ENCODE measurements around the gene FHIT.

The FHIT gene

DNA sequence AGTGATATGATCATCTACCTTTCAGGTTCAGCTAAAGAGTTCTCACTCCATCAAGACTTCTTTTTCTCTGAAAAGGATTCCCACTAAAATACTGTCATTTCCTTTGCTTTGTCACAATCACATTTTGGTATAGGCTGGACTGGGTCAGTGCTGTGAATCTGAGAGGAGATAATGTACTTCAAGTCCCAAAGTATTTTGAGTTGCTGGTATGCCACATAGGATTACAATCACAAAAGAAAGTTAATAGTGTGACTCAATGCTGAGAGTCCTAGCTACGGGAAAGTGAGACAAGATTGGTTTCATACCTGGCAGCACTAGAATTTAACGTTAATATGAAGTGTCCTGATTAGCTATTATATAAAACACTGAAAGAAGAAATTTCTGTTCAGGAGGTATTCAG, 1073.5 kb downstream of the FHIT start:
- no peak for DNase-seq (ENCODE audit: low read depth in 2 of 2)

DNA sequence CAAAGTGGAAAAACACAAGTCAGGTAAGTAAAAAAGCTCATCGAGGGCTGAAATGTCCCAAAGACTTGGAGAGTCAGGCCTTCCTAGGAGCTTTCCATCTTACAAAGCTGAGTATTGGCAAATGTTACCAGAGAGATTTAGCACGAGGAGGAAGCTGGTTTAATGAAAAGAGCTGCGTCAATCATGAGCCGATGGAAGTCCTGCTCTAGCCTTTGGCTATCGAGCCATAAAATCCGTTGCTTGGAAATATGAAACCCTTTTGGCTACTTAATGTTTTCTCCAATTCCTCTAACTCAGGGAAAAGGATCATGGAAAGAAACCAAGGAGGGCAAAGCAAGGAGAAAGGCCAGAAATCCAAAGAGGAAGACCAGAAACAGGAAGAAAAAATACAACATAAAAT, 1074.6 kb downstream of the FHIT start:
- DNase-seq (ENCODE audit: low read depth in 2 of 2) = no peak

DNA sequence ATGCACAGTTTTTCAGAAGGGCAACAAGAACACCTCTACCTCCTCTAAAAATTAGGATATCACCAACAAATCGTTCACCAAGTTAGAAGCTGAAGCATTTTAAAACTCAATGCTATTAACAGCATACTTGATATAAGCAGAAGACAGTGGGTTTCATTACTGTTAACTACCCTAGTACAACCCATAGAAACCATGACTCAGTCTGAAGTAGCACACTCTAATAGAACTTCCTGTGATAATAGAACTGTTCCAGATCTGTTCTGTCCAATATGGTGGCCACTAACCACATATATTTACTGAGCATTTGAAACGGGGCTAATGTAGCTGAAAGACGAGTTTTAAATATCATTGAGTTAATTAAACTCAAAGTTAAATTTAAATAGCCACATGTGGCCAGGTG, 1075.6 kb downstream of the FHIT start:
- DNase-seq (ENCODE audit: low read depth in 2 of 2) = no peak

DNA sequence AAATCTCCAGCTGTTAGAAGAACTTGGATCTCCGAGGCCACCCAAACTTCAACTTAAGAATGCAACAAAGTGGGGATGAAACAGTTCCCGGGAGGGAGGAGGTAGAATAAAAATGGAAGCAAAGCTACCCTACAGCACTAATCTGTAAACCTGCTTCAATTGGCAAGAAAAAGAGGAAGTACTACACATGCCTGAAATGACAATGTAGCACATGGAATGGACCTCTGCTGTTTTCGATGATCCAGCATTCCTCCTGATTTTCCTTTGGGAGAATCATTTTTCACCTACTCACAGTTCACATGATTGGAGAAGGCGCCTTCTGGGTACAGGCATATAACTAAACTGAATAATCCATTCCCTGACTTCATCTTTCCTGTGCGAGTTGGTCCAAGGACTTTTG, 1081.5 kb downstream of the FHIT start:
- DNase-seq (ENCODE audit: low read depth in 2 of 2) = no peak

DNA sequence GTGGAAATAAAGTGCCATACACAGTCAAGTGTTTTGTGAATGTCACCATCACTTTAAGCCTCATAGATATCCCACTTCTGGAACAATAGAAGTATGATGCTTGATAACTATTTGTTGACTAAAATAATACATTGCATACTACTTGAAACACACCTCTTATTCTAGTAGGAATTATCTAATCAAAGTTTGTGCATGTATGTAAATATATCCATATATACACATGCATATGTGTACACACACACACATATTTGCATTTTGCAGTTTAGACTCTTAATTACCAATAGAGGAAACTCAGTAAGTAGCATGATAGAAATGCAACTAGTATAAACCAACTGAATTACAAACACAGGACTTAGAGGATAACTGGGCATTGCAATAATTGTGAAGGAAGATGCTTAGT, 1084.1 kb downstream of the FHIT start:
- no peak for DNase-seq (ENCODE audit: low read depth in 2 of 2)

DNA sequence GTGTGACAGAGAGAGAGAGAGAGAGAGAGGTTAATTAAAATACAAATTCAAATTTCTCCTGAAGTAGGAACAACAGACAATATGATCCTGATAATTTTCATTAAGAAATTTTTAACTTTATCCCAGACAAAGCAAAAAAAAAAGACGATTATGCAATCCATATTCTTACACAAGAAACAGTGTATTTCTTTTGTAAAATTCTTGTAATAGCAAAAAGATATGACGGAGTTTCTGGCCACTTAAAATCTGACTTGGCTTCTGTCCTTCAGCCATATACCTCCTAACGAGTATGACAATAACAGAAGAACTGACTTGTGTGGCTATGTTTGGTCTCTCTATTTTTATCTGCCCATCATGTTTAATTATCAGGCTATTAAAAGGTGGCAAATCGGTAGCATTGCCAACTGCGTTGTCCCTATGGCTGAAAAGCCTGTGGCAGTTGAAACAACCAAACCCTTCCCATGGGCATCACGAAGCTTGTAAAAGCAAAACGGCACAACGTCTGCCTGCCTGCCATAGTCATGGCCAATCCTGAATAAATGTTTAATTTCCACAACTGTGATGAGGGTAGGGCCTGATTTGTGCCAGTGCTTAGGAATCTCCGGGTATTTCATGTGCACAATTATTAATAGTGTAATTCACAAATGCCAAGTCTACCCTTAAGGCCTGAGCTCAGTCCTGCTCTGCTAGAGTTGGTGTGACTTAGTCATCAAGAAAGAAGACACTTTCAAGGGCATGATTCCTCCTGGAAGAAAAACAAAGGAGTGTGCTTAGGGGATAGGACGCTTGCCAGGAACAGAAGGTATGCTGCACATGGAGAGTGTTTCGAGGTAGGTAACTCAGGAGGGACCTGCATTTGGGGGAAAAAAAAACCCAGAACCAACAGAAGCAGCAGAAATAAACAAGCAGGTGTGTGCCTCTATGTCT, 1090.2 kb downstream of the FHIT start:
- DNase-seq (ENCODE audit: low read depth in 2 of 2) = no peak

DNA sequence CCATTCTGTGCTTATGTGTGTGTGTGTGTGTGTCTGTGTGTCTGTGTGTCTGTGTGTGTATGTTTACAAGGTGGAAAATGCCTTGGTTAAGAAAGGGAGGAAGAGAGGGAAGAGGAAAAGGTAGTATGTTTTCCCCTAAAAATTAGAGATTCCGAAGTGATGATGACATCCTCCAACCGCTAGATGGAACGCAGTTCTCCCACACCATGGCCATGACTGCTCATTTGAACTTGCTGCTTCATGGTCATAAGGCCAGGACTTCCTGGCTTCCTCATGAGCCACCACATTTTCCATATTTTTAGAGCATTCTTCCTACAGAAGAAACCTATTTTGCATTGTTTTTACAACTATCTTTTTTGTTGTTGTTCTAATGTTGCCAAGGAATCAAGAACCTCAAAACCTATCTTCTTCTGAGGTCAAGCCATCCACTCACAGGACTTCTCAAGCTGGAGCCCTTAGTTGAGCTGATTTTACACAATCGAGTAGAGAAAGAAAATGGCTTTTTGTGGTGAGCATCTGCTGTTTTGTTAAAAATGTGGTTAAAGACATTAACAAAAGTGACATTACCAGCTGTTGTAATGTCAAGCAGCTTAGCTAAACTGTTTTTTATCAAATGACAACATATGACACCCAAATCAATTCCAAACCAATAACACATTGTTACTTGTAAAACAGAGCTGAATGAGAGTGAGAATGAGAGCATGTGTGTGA, 1091.0 kb downstream of the FHIT start:
- DNase-seq (ENCODE audit: low read depth in 2 of 2) = no peak

DNA sequence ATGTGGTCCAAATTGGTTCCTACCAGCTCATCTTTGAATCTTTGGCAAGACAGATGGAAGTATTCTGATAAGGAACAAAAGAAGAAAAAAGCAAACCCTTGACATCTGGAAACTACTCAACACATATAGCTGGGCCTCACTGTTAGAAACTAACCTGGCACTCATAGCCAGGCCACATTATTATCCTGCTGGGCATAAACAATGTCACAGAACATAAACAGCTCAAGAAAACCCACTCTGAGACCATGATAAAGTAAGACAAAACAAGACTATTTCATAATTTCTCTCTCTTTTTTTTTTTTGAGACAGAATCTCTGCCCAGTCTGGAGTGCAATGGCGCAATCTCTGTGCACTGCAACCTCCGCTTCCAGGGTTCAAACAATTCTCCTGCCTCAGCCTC, 1093.2 kb downstream of the FHIT start:
- DNase-seq (ENCODE audit: low read depth in 2 of 2) = no peak

DNA sequence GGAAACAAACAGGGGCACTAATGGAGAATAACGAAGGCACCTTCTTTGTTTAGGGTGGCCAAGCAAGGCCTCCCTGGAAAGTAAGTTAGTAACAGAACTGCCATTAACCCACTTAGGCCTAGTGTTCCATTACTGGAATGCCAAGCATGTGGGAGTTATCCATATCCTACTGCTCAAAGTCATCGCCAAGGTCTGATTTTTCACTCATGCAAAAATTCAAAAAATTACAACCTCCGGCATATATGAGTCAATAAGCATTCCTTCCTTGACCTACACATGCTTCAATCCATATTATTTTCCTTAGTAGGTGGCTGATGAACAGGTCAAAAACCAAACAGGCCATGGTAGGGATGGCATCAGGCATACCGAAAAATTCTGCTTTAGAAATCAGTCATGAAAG, 1097.2 kb downstream of the FHIT start:
- DNase-seq (ENCODE audit: low read depth in 2 of 2) = no peak

DNA sequence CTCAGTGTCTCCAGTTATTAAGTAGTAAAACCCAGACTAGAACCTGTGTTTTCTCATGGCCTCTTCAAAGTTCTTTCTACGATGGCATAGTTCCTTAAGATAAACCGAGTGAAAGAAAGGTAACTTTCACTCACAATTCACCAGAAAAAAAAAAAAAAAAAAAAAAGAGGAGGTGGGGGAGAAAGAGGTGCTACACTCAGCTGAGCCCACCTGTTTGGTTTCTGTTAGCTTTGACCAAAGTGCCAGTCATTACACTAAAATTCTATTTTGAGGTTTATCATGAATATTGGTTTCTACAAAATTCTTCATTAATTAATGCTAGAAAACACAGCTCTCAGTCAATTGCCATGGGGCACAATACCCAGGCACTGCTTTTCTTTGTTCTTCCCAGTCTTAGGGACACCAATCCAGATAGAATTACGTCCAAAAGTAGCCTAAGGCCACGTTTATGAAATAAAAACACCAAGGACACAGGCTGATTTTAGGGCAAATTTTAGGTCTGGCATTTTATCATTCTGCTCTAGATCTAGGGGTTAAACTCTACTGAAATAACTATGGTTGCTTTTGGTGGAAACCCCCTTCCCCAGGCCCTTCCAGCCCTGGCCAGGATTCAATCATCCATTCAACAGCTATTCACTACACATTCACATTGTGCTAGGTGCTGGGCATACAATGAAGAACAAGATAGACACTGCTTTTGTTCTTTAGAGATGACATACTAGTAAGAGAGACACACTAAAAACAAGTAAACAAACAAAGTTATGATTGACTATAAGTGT, 1097.8 kb downstream of the FHIT start:
- no peak for DNase-seq (ENCODE audit: low read depth in 2 of 2)

DNA sequence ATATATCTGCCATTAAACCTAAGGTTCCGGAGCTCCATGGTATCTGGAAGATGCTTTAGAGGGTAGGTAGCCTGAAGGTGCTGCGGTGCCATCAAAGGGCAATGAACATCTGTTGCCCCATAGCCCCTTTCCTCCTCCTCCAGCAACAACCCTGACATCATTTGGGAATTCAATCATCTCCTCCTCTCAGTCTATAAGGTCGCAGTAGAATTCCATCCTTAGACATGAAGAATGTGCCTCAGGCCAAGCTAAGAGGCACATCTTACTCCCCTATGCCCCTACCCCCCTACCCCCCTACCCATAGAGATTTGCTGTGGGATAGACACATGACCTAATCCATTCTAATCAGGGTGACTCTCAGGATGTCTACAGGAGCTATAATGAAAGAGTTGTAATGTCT, 1101.8 kb downstream of the FHIT start:
- no peak for DNase-seq (ENCODE audit: low read depth in 2 of 2)

DNA sequence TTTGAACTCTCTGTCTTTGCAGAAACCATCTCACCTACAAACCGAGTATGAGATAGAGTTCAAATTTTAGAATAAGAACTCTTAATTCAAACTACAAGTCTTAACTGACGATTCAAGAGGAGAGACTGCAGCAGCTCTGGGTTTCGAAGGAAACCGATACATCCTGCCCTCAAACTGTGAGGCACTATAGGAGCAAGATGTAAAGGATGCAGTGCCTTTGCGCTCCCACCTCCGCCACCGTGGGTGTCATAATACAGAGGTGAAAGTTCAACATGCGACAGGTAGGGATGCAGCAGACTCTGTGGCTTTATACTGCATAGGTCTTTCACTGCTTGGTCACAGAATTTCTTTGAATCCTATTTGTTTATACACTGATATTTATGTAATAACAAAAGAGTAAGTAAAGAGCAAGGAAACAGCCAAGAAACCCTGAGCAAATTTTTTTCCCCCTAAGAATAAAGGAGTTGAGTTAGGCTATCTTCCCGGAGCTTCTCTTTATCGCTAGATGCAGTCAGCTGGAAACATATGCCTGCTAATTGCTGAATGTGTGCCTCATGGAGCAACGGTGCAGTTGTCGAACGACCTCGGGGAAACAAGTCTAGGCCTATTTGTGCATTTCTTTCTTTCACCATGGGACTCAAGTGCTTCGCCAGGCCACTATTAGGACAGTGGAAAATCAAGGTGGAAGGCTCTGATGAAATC, 1103.9 kb downstream of the FHIT start:
- no peak for DNase-seq (ENCODE audit: low read depth in 2 of 2)

DNA sequence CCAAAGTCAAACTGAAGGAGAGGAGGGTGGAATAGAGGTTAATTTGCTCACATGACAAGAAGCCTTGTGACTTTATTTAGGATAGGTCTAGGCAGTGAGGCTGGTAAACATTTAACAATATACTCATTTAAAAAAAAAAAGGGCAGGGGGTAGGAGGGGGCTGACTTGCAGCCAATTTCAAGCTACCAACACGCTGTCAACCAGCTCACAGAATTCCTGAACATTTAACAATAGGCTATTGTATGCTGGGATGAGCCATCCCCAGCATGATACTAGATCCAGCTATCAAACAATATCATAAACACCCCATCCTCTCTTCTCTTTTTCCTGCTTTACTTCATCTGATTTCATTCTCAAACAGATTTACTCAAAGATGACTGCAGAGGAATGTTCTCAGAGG, 1105.1 kb downstream of the FHIT start:
- no peak for DNase-seq (ENCODE audit: low read depth in 2 of 2)

DNA sequence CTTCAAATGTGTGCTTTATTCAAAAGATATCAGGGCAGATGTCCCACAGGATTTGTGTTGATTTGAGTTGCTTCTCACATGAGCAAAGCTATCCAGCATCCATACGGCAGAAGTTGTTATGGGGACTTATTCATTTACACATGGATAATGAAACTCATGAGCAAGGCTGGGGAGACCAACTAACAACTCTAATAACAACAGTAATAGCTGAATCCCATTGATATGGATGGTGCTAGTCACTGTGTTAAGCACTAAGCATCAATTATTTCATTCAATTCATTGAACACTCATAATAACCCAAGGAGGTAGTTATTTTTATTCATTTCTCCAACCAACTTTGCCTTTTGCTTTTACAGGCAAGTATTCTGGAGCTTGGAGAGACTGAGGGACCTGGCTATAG, 1107.2 kb downstream of the FHIT start:
- DNase-seq (ENCODE audit: low read depth in 2 of 2) = no peak

DNA sequence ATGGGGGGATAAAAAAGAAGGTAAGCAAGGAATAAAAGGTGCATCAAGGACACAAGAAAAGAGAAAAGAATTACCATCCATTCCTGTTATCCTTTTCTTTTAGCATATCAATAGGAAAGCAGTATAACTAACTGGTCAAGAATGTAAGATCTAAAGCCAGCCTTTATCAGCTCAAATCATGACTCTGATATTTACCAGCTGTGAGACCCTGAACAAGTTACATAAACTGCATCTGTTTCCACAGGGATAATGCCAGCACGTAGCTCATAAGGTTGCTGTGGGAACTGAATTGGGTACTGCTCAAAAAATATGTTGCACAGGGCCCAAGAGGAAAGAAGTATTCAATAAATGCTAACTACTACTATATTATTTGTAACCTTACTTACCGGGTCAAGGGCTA, 1109.2 kb downstream of the FHIT start:
- DNase-seq (ENCODE audit: low read depth in 2 of 2) = no peak

DNA sequence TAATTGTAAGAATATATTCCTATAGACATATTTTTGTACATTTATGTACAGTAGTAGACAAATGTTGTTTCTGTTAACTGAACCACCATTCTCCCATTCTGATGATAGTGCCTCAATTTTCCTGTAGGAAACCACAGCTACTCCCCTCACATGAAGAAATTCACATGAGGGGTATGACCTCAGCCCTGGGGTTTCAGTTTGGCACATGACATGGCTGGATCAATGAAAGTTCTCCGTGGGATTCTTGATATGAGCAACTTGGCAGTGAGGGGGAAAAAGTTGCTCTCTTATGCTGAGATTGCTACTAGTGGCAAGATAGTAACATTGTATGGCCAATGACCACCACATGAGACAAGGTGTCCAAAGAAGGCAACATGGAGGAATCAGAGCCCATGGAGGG, 1111.1 kb downstream of the FHIT start:
- no peak for DNase-seq (ENCODE audit: low read depth in 2 of 2)

DNA sequence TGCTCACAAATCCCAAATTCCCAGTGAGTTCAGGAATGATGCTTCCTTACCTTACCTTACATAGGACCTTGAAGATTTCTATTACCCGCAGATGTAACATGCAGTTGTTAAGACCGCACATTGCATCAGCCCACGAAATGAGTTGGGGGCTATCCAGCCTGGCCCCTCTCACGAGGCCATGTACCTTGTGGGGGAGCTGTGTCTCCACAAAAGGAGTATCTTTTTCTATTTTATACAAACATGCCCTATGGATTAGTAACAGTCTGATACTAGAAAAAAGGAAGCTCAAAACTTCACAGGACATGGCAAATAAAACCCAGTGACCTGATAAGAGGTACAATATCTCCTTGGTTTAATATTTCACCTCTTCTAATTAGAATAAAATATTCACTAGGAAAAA, 1114.7 kb downstream of the FHIT start:
- no peak for DNase-seq (ENCODE audit: low read depth in 2 of 2)

DNA sequence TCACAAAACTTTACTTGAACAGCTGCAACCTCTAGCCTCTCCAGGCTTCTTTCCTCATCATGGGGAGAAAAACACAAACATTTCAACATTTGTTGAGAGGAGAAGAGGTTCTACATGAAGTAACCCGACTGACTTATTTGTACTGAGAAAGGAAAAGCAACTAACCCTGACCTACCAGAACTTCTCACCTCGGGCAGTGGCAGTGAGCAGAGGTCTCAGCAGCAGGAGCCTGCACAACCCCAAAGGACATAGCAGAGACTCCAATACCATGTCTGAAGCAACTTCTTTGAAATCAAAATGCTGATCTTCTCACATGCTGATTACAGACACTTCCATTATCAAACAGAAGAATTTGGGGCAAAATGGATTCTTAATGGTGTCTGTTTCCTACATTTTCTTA, 1115.8 kb downstream of the FHIT start:
- DNase-seq (ENCODE audit: low read depth in 2 of 2) = no peak

DNA sequence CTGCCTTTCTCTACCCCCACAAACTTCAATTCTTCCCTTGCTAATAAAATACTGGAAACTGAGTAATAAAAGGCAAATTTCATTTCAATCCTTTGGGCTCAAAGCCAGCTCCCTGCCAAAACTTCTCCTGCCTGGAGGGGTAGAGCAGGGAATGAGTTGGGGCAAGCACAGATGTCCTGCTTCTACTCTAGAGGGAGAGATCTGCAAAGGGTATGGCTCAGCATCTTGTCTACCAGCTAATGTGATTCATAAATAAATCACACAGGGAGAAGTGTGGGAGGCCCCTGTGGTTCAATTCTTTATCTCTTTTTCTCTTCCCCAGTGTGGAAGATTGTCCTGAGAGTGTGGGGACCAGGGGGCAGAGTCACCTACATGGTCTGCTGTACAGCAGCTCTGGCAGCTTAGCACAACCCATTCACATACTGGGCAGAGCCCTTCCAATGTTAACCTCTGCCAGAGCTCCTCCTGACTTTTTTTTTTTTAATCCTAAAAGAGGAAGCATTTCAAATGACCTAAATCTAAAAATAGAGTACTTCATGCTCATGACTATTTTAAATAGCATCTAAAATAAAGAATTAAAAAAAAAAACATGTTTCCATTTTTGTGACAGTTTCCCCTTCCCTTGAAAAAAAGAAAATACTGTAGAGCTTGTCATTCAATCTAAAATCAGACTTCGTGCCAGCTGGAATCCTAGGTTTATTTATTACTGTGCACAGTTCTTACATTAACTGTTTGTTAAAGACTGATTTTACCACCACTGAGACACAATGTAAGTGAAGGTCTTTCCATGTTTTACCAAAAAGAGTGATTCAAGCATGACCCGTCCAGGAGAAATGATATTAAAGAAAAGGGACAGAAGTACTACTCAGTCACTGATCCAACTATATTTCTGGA, 1117.7 kb downstream of the FHIT start:
- no peak for DNase-seq (ENCODE audit: low read depth in 2 of 2)

DNA sequence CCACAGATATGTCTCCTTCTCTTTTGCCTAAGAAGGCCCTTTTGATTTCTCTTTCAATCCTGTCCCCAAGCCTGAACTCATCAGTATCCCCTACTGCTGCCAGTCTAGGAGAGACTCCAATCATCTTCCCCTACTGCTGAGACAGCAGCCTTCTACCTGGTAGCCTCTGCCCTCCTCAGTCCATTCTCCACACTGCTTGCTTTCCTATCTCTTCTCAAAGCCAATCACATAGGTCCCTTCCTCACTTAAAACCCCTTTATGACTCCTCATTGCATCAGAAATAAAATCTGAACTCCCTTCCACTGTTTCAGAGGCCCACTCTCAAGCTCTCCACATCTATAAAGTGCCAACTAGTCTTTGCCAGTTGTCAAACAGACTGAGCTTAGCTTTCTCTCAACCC, 1119.6 kb downstream of the FHIT start:
- no peak for DNase-seq (ENCODE audit: low read depth in 2 of 2)
